Trophoblast cell (in vitro differentiated cells and primary cell): ENCODE measurements around the gene ID3.

Source experiments
- DNase-seq, 2 donors: peaks; one replicate each; pipeline ENCODE4 v3.0.0-alpha.2; 2016
- H2AFZ ChIP-seq: 2 replicates; pipeline ENCODE4 v1.6.1; 2013; ENCODE audit warnings: low read length, moderate library complexity, mild to moderate bottlenecking; ENCODE audit not compliant: insufficient read depth, poor library complexity
- H2AK5ac ChIP-seq: 2 replicates; pipeline ENCODE4 v1.6.1; 2013; ENCODE audit warnings: mild to moderate bottlenecking, low read length
- H2BK120ac ChIP-seq: 2 replicates; pipeline ENCODE4 v1.6.1; 2013; ENCODE audit warnings: low read length, mild to moderate bottlenecking, moderate library complexity; ENCODE audit not compliant: insufficient read depth, poor library complexity
- H2BK12ac ChIP-seq: 2 replicates; pipeline ENCODE4 v1.6.1; 2013; ENCODE audit warnings: mild to moderate bottlenecking, low read length, moderate library complexity
- H2BK5ac ChIP-seq: 2 replicates; pipeline ENCODE4 v1.6.1; 2013; ENCODE audit warnings: low read length, low read depth, moderate library complexity, mild to moderate bottlenecking; ENCODE audit not compliant: poor library complexity
- H3K14ac ChIP-seq: 2 replicates; pipeline ENCODE4 v1.6.1; 2013; ENCODE audit warnings: mild to moderate bottlenecking, low read length
- H3K18ac ChIP-seq: 2 replicates; pipeline ENCODE4 v1.6.1; 2013; ENCODE audit warnings: mild to moderate bottlenecking, low read length
- H3K23ac ChIP-seq: 2 replicates; pipeline ENCODE4 v1.6.1; 2013; ENCODE audit warnings: low read length
- H3K27ac ChIP-seq: 2 replicates; pipeline ENCODE4 v1.5.1; 2013; ENCODE audit warnings: low read depth, mild to moderate bottlenecking, inconsistent platforms, low read length, moderate library complexity
- H3K27me3 ChIP-seq: 2 replicates; pipeline ENCODE4 v1.6.1; 2013; ENCODE audit warnings: inconsistent platforms, mild to moderate bottlenecking, low read length, moderate library complexity; ENCODE audit not compliant: insufficient read depth
- H3K36me3 ChIP-seq, 2 experiments: 1 replicate in 1 of 2; 2 replicates in 1 of 2; pipeline ENCODE4 v1.6.1; 2013; ENCODE audit warnings: low read length in 2 of 2, mild to moderate bottlenecking in 2 of 2, moderate library complexity in 1 of 2; ENCODE audit not compliant: insufficient read depth in 2 of 2, control insufficient read depth in 1 of 2
- H3K4ac ChIP-seq: 2 replicates; pipeline ENCODE4 v1.6.1; 2013; ENCODE audit warnings: low read depth, mild to moderate bottlenecking, low read length, moderate library complexity
- H3K4me1 ChIP-seq, 2 experiments: 1 replicate in 1 of 2; 2 replicates in 1 of 2; pipeline ENCODE4 v1.6.1; 2013; ENCODE audit warnings: low read length in 2 of 2, mild to moderate bottlenecking in 2 of 2, moderate library complexity in 1 of 2; ENCODE audit not compliant: insufficient read depth in 2 of 2, control insufficient read depth in 1 of 2
- H3K4me2 ChIP-seq: 2 replicates; pipeline ENCODE4 v1.6.1; 2013; ENCODE audit warnings: inconsistent platforms, mild to moderate bottlenecking, low read length, moderate library complexity
- H3K4me3 ChIP-seq: 2 replicates; pipeline ENCODE4 v1.5.1; 2013; ENCODE audit warnings: mild to moderate bottlenecking, low read depth, low read length, inconsistent platforms
- H3K79me1 ChIP-seq: one replicate; pipeline ENCODE4 v1.6.1; 2013; ENCODE audit warnings: low read length
- H3K79me2 ChIP-seq: 2 replicates; pipeline ENCODE4 v1.6.1; 2013; ENCODE audit warnings: low read length, mild to moderate bottlenecking; ENCODE audit not compliant: control insufficient read depth, insufficient read depth, poor library complexity
- H3K9ac ChIP-seq: 2 replicates; pipeline ENCODE4 v1.6.1; 2013; ENCODE audit warnings: mild to moderate bottlenecking, low read length
- H3K9me3 ChIP-seq: 2 replicates; pipeline ENCODE4 v1.6.1; 2013; ENCODE audit warnings: low read depth, mild to moderate bottlenecking, control low read depth, inconsistent platforms, low read length; ENCODE audit not compliant: insufficient read depth
- H4K12ac ChIP-seq: 2 replicates; pipeline ENCODE4 v1.6.1; 2013; ENCODE audit warnings: low read depth, mild to moderate bottlenecking, low read length, moderate library complexity
- H4K8ac ChIP-seq: 2 replicates; pipeline ENCODE4 v1.6.1; 2013; ENCODE audit warnings: low read depth, mild to moderate bottlenecking, low read length, moderate library complexity
- H4K91ac ChIP-seq: one replicate; pipeline ENCODE4 v1.6.1; 2013; ENCODE audit warnings: low read depth, mild to moderate bottlenecking, low read length, moderate library complexity
- WGBS: extraction: QIAGEN DNeasy Blood & Tissue Kit; methylation state at CpG from one replicate; pipeline ENCODE4 v1.1.7; 2013; ENCODE audit warnings: missing lambda C conversion rate; ENCODE audit not compliant: insufficient read length, insufficient coverage; ENCODE audit errors: extremely low coverage; 5-methylcytosine and 5-hydroxymethylcytosine counted together

ID3 gene

GRCh38 chr1:23558872-23559135, 497 bp downstream of the ID3 start:
- Histone ChIP-seq H2AK5ac (no peak overlapping the region), H3K14ac (peak overlapping the region; percentile 86), H4K8ac (peak overlapping the region; percentile 78), H3K36me3 (peaks cover 11 to 12% of the 10 kb centered on the region in 2 experiments), H4K91ac (peak overlapping the region; percentile 84), H3K27me3 (no peaks in the 10 kb centered on the region), H3K27ac (peak overlapping the region; percentile 77), H3K79me1 (peaks cover 75% of the 10 kb centered on the region), H3K79me2 (peaks cover 26% of the 10 kb centered on the region), H2BK5ac (peak overlapping the region; percentile 90), H2AFZ (peak overlapping the region; percentile 1), H3K4me3 (peak overlapping the region; percentile 82), H3K9ac (peak overlapping the region; percentile 90), H3K18ac (peak overlapping the region; percentile 89), H3K9me3 (no peaks in the 10 kb centered on the region), H3K23ac (no peak overlapping the region), H3K4ac (peak overlapping the region; percentile 71), H2BK120ac (peak overlapping the region; percentile 55), H3K4me2 (peak overlapping the region; percentile 63), H4K12ac (no peak overlapping the region), H3K4me1 (peaks cover 37 to 44% of the 10 kb centered on the region in 2 experiments), H2BK12ac (peak overlapping the region; percentile 23)
- no peak for DNase-seq
- no CpG with 5 or more reads among the region's 14 CpGs for WGBS

GRCh38 chr1:23558140-23558871, 995 bp downstream of the ID3 start:
- Histone ChIP-seq H3K27ac (peak overlapping the region; percentile 77), H4K91ac (peak overlapping the region; percentile 84), H3K4me2 (peak overlapping the region; percentile 63), H3K9me3 (no peaks in the 10 kb centered on the region), H3K9ac (peak overlapping the region; percentile 90), H2BK5ac (peak overlapping the region; percentile 90), H2AK5ac (peak overlapping the region; percentile 15), H4K12ac (peak overlapping the region; percentile 19), H3K36me3 (peaks cover 11 to 12% of the 10 kb centered on the region in 2 experiments), H3K4me3 (peak overlapping the region; percentile 82), H3K4ac (peak overlapping the region; percentile 71), H3K14ac (peak overlapping the region; percentile 86), H2BK12ac (peak overlapping the region; percentile 23), H3K79me1 (peaks cover 76% of the 10 kb centered on the region), H2AFZ (no peak overlapping the region), H3K27me3 (no peaks in the 10 kb centered on the region), H4K8ac (peak overlapping the region; percentile 78), H3K4me1 (peaks cover 39 to 45% of the 10 kb centered on the region in 2 experiments), H3K23ac (no peak overlapping the region), H3K18ac (peak overlapping the region; percentile 89), H2BK120ac (peak overlapping the region; percentile 57), H3K79me2 (peaks cover 28% of the 10 kb centered on the region)
- WGBS = no CpG with 5 or more reads among the region's 34 CpGs
- peak; percentile 29 to 35 for DNase-seq

- Histone ChIP-seq H3K4me2 (peak overlapping the region; percentile 63), H2BK12ac (peak overlapping the region; percentile 8), H3K27me3 (no peaks in the 10 kb centered on the region), H3K4me3 (peak overlapping the region; percentile 82), H3K9me3 (no peaks in the 10 kb centered on the region), H4K91ac (peak overlapping the region; percentile 84), H3K18ac (peak overlapping the region; percentile 89), H2AK5ac (peak overlapping the region; percentile 15), H3K36me3 (peaks cover 11 to 12% of the 10 kb centered on the region in 2 experiments), H3K4ac (peak overlapping the region; percentile 71), H2BK120ac (peak overlapping the region; percentile 57), H2BK5ac (peak overlapping the region; percentile 90), H3K79me1 (peaks cover 76% of the 10 kb centered on the region), H3K27ac (peak overlapping the region; percentile 77), H3K14ac (peak overlapping the region; percentile 86), H4K8ac (peak overlapping the region; percentile 78), H3K4me1 (peaks cover 37 to 46% of the 10 kb centered on the region in 2 experiments), H3K79me2 (peaks cover 28% of the 10 kb centered on the region), H3K23ac (no peak overlapping the region), H2AFZ (no peak overlapping the region), H3K9ac (peak overlapping the region; percentile 90), H4K12ac (peak overlapping the region; percentile 19)
- WGBS = no CpG with 5 or more reads among the region's 8 CpGs
- DNase-seq = no peak
Observed at GRCh38 chr1:23557471-23558124, 1.7 kb downstream of the ID3 start.

GRCh38 chr1:23556635-23557470, 2.4 kb downstream of the ID3 start:
- Histone ChIP-seq H3K4me3 (no peak overlapping the region), H2AK5ac (peak overlapping the region; percentile 40), H3K9me3 (no peaks in the 10 kb centered on the region), H3K4ac (no peak overlapping the region), H3K23ac (no peak overlapping the region), H4K12ac (no peak overlapping the region), H2BK5ac (peak overlapping the region; percentile 95), H4K91ac (peak overlapping the region; percentile 60), H2BK120ac (peak overlapping the region; percentile 75), H3K36me3 (peaks cover 11 to 12% of the 10 kb centered on the region in 2 experiments), H3K4me2 (peak overlapping the region; percentile 63), H3K27me3 (no peaks in the 10 kb centered on the region), H3K27ac (peak overlapping the region; percentile 77), H3K79me1 (peaks cover 78% of the 10 kb centered on the region), H3K4me1 (peaks cover 37 to 48% of the 10 kb centered on the region in 2 experiments), H3K18ac (peak overlapping the region; percentile 70), H4K8ac (peak overlapping the region; percentile 69), H2AFZ (no peak overlapping the region), H3K14ac (peak overlapping the region; percentile 68), H3K79me2 (peaks cover 28% of the 10 kb centered on the region), H3K9ac (peak overlapping the region; percentile 6), H2BK12ac (peak overlapping the region; percentile 53)
- WGBS = no CpG with 5 or more reads among the region's 4 CpGs
- DNase-seq = peak; percentile 81 to 85
